Erythroblast (primary cell): ENCODE measurements around the gene NOP53.
A peak's percentile ranks its signal among the peaks of the same experiment; 100 is the strongest.
"Not testable (repeated sequence)": the region's sequence is repeated elsewhere in the genome, so short reads cannot be mapped to it uniquely, and the experiment has no call there.

Source experiments
- DNase-seq, 2 experiments: peaks; one replicate each; lab custom pipeline; 2025; lab: John Stamatoyannopoulos, UW
- GATA1 ChIP-seq: IDR thresholded peaks from 2 replicates; pipeline ENCODE4 v1.6.1; 2011; ENCODE audit warnings: low read depth, mild to moderate bottlenecking, control low read depth, low read length, moderate library complexity
- POLR2A ChIP-seq: IDR thresholded peaks from 2 replicates; pipeline ENCODE4 v1.6.1; 2011; ENCODE audit warnings: mild to moderate bottlenecking, low read length

Gene NOP53

DNA sequence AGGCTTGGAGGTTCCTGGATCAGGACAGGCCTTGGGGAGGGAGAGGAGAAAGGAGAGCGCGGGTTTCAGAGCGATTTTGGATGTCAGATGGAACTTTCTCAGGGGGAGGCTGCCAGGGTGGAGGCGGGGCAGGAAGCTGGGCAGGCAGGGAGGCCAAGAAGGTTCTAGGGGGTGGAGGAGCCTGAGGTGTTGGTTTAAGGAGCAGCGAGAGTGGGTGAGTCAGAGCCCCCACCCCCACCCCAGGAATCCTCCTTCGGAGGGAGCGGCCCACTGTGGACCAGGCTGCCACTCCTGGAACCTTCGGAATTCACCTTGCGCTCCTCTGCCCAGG lies 15.9 kb upstream of the NOP53 start:
- peak in 1 of 2 experiments; percentile 16 for DNase-seq
- TF ChIP-seq POLR2A (no peak), GATA1 (no peak)

- no peak for TF ChIP-seq GATA1
- TF ChIP-seq POLR2A = no peak
- DNase-seq = peak; percentile 62 to 68
Measured at GRCh38 chr19:47729799-47730520, 15.4 kb upstream of the NOP53 start.

DNA sequence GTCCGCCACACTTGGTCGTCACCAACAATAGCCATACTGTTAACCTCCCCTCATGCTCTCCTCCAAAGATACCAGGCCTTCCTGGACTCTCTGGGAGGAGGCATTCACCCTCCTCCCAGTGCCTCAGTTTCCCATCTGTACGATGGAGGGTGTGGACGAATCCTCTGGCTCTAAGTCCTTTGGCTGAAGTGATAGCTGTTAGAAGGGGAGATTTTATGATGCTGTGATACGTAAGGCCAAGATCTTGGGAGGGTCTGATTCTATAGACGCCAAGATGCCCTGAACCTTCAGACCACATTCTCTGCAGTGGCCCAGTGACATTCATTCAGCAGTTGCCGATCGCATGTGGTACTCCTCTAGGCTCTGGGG lies 14.8 kb upstream of the NOP53 start:
- no peak for TF ChIP-seq GATA1
- no peak for TF ChIP-seq POLR2A
- DNase-seq = no peak

GRCh38 chr19:47730910-47731309 lies 14.4 kb upstream of the NOP53 start:
- TF ChIP-seq GATA1 (no peak), POLR2A (no peak)
- DNase-seq = no peak

DNA sequence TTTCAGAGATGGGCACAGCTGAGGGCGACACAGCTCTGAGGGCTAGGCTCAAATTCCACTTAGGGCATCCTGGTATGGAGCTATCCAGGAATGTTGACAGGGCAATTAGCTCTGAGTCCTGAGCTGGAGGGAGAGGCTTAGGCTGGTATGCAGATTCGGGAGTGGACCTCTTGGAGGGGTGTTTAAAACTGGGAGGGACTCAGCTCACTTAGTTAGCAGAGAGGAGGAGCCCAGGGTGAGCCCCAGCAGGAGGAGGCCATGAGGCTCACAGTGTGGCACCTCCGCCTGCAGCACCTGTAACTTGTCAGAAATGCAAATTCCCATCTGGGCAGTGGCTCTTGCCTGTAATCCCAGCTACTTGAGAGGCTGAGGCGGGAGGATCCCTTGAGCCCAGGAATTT lies 10.2 kb upstream of the NOP53 start:
- no peak for DNase-seq
- TF ChIP-seq GATA1 (no peak), POLR2A (no peak)

- no peak for DNase-seq
- no peak for TF ChIP-seq POLR2A
- no peak for TF ChIP-seq GATA1
Measured at GRCh38 chr19:47740866-47741519, 4.4 kb upstream of the NOP53 start.

- TF ChIP-seq GATA1 = no peak
- TF ChIP-seq POLR2A = no peak
- DNase-seq = no peak
Measured at GRCh38 chr19:47741544-47742140, 3.7 kb upstream of the NOP53 start.

DNA sequence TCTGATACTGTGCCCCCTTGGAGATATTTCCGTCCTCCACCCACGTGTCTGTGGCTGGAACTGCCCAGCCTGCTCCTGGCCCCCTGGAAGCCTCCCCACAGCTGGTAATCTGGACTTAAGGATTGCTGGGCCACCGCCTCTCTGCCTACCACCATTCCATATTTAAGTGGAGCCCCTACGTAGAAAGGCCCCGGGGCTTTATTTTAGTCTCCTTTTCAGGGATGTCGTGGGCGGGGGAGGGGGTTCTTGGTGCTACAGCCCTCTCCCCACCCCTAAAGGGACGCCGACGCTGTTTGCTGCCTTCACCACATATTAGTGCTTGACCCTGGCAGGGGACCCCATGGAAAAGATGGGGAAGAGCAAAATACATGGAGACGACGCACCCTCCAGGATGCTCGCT lies 2.7 kb upstream of the NOP53 start:
- DNase-seq = no peak
- TF ChIP-seq GATA1 = no peak
- TF ChIP-seq POLR2A = no peak

DNA sequence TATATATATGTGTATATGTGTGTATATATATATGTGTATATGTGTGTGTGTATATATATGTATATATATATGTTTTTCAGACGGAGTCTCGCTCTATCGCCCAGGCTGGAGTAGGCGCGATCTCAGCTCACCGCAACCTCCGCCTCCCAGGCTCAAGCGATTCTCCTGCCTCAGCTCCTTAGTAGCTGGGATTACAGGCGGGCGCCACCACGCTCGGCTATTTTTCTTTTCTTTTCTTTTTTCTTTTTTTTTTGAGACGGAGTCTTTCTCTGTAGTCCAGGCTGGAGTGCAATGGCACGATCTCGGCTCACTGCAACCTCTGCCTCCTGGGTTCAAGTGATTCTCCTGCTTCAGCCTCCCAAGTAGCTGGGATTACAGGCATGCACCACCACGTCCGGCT lies 783 bp downstream of the NOP53 start:
- not testable (repeated sequence) for DNase-seq

GRCh38 chr19:47749326-47749725 lies 4.0 kb downstream of the NOP53 start:
- TF ChIP-seq POLR2A = no peak
- no peak for TF ChIP-seq GATA1
- no peak for DNase-seq

GRCh38 chr19:47750752-47751151 lies 5.4 kb downstream of the NOP53 start:
- DNase-seq = no peak

DNA sequence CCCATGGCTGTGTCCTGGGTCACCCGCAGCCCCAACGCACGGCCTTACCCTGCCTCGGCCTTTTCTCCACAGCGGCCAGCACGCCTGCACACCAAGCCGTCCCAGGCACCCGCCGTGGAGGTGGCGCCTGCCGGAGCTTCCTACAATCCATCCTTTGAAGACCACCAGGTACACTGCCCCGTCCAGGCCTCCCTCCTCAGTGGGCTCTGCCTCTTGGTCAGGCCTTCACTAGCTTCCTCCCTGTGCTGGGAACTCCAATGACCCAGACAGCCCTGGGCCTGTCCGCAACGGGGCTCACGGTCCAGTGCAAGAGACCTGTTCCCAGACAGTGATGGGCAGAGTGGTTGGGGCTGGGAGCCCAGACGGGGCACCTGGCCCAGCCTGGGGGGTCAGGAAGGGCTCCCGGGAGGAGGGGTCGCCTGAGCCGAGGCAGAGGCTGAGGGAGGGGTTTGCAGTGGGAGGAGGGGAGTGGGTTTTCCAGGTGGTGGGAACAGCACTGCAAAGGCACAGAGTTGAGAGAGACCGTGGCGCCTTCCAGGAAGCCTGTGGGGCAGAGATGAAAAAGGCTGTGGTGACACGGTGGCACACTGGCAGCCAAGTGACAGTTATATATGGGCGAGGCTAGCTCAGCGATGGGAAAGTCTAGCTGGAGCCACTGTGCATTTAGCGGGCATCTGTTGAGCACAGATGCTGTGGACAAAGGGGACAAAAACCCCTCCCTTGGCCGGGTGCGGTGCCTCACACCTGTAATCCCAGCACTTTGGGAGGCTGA lies 7.3 kb downstream of the NOP53 start:
- no peak for TF ChIP-seq POLR2A
- TF ChIP-seq GATA1 = no peak
- no peak for DNase-seq

More at GRCh38 chr19:47750752-47751151, 5.4 kb downstream of the NOP53 start:
- TF ChIP-seq GATA1 (no peak), POLR2A (no peak)

DNA sequence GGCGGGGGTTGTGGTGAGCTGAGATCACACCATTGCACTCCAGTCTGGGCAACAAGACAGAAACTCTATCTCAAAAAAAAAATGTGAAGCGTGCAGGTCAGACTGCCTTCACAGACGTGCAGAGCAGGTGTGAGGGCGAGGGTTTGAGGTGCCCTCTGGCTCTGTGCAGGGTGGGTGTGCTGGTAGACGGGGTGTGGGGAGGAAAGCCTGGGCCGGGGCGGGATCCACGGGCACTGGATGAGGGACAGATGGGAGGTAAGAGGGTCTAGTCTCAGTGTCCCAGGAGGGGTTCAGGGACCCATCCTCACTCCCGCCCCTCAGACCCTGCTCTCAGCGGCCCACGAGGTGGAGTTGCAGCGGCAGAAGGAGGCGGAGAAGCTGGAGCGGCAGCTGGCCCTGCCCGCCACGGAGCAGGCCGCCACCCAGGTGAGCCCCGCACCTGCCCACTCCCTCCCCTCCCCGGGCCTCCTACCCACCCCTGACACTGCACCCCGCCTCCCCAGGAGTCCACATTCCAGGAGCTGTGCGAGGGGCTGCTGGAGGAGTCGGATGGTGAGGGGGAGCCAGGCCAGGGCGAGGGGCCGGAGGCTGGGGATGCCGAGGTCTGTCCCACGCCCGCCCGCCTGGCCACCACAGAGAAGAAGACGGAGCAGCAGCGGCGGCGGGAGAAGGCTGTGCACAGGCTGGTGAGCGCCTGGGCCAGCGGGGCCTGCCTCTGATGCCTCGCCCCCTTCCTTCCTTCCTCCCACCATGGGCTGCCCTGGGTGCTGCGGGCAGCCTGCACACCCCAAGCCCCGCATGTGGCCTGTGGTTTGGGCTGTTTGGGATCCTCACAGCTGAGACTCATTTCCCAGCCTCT lies 9.1 kb downstream of the NOP53 start:
- TF ChIP-seq POLR2A (no peak), GATA1 (no peak)
- DNase-seq = no peak
